Spleen (tissue), 11 donors: ENCODE data around the gene AARS2. TPM values are rescaled to one million over a fixed set of nuclear protein-coding genes. Genes with fewer than 3 reads are reported as not detected.
"Not testable (repeated sequence)": the region's sequence is repeated elsewhere in the genome, so short reads cannot be mapped to it uniquely, and the experiment has no call there.

Experiments used
- DNase-seq: peaks from one replicate; pipeline ENCODE4 v3.0.0-alpha.2; 2020
- H3K27ac ChIP-seq, 8 donors: fragments of 200-600 bp; sonication (generic) in 7 of 8; 1 replicate in 4 of 8; 2 replicates in 4 of 8; pipeline versions ENCODE4 v1.5.0 to v1.8.0; 2016 to 2021; ENCODE audit warnings: inconsistent platforms in 4 of 8, mild to moderate bottlenecking in 4 of 8, moderate library complexity in 1 of 8
- H3K27me3 ChIP-seq, 7 donors: fragments of 200-600 bp; sonication (generic) in 6 of 7; replicated peaks in 1 of 7; 1 replicate in 4 of 7; 2 replicates in 3 of 7; pipeline versions ENCODE4 v1.5.0 to v1.8.0; 2016 to 2021; ENCODE audit warnings: inconsistent platforms in 3 of 7, mild to moderate bottlenecking in 1 of 7
- H3K36me3 ChIP-seq, 6 donors: fragments of 200-600 bp; sonication (generic) in 5 of 6; 1 replicate in 4 of 6; 2 replicates in 2 of 6; pipeline versions ENCODE4 v1.5.0 to v1.8.0; 2016 to 2021; ENCODE audit warnings: inconsistent platforms in 2 of 6
- H3K4me1 ChIP-seq, 6 donors: fragments of 200-600 bp; sonication (generic) in 5 of 6; 1 replicate in 3 of 6; 2 replicates in 3 of 6; pipeline versions ENCODE4 v1.5.0 to v1.8.0; 2016 to 2021; ENCODE audit warnings: inconsistent platforms in 3 of 6
- H3K4me3 ChIP-seq, 8 donors: fragments of 200-600 bp; sonication (generic) in 7 of 8; 1 replicate in 4 of 8; 2 replicates in 4 of 8; pipeline versions ENCODE4 v1.5.0 to v1.8.0; 2016 to 2021; ENCODE audit warnings: inconsistent platforms in 4 of 8, mild to moderate bottlenecking in 4 of 8, moderate library complexity in 2 of 8
- H3K9me3 ChIP-seq, 8 donors: fragments of 200-600 bp; sonication (generic) in 7 of 8; 1 replicate in 4 of 8; 2 replicates in 4 of 8; pipeline versions ENCODE4 v1.5.0 to v1.8.0; 2016 to 2021; ENCODE audit warnings: inconsistent platforms in 4 of 8
- CTCF ChIP-seq, 11 experiments: fragments of 200-600 bp in 7 of 11; fragments of 450-650 bp in 4 of 11; sonication (generic) in 4 of 11; IDR thresholded peaks in 8 of 11; conservative IDR thresholded peaks in 3 of 11; 1 replicate in 7 of 11; 2 replicates in 4 of 11; pipeline versions ENCODE4 v1.4.0 to v1.8.0; 2016 to 2021; ENCODE audit warnings: antibody characterized with exemption in 11 of 11, inconsistent platforms in 4 of 11, mild to moderate bottlenecking in 1 of 11
- POLR2A ChIP-seq, 3 donors: fragments of 450-650 bp; IDR thresholded peaks; one replicate each; pipeline ENCODE4 v1.5.1; 2017; ENCODE audit warnings: antibody characterized with exemption in 3 of 3, mild to moderate bottlenecking in 1 of 3
- POLR2AphosphoS5 ChIP-seq, 3 donors: sonication (generic); formaldehyde crosslinking; IDR thresholded peaks; one replicate each; pipeline ENCODE4 v1.5.1; 2017; ENCODE audit warnings: antibody characterized with exemption in 3 of 3
- WGBS, 5 donors: extraction: QIAGEN DNeasy Blood & Tissue Kit in 3 of 5; methylation state at CpG; one replicate each; pipeline versions ENCODE4 v1.1.5 to v1.1.7; 2013 to 2018; 5-methylcytosine and 5-hydroxymethylcytosine counted together
- intact Hi-C: fragments of 100-400 bp; cut with DNase I; formaldehyde crosslinking; loops from one replicate; pipeline ENCODE4 v1.15.0; 2023; ENCODE audit warnings: low total_unique reads
- polyA plus RNA-seq, 3 donors: library from polyadenylated mRNA; stranded (reverse); fragments of 200-250 nt; gene quantifications; one replicate each; pipeline ENCODE4 v1.2.1, GENCODE V29; 2013
- total RNA-seq, 7 donors: library from RNA; depleted of rRNA in 3 of 7; stranded (reverse); fragments of >200 nt in 3 of 7; fragmentation: NEBNext Ultra II Directional in 4 of 7; extraction: Animal tissue kit (Norgen Biotek cat#: 25700) in 4 of 7; gene quantifications; one replicate each; pipeline versions ENCODE4 v1.1.0 to v1.2.1, GENCODE V29; 2016 to 2021
- donor health status: healthy with polysubstance abuse.
- donor health status: DM: no; HTN: no; CAD: no; lungs with moderate emphysema.
- donor health status: DM: no; HTN: no; CAD: no.
- donor health status: Bipolar disorder and iron deficiency.
- donor health status: healthy.
- donor health status: DM: no; HTN: no; CAD: no.
- donor health status: DM: yes; HTN: yes; CAD: no.

The AARS2 gene
- total and polyA plus RNA-seq, 10 donors: 3.5 to 16.8 (median 13.7) TPM

DNA sequence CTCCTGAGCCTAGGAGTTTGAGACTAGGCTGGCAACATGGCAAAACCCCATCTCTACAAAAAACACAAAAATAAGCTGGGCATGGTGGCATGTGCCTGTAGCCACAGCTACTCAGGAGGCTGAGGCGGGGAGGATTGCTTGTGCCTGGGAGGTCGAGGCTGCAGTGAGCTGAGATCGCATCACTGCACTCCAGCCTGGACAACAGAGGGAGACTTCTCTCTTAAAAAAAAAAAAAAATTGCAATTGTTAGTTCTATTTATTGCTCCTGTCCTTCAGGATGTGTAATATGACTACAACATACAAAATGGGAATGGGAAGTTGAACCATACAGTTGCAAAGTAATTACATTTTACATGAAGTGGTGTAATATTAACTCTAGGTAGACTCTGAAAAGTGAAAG lies 8.1 kb upstream of the AARS2 start:
- TF ChIP-seq POLR2AphosphoS5 (IDR thresholded peaks at IDR 0.05) (no peak), CTCF (IDR thresholded peaks at IDR 0.05 in 8 of 11, conservative IDR thresholded peaks at IDR 0.05 in 3 of 11) (no peak), POLR2A (IDR thresholded peaks at IDR 0.05) (no peak)
- WGBS, 5 donors: 76 to 87% (median 78%) methylated on average over 3 of the region's 3 CpGs
- H3K36me3 ChIP-seq: no peaks in the 10 kb centered on the region
- no peaks in the 10 kb centered on the region for H3K4me1 ChIP-seq
- H3K4me3 ChIP-seq: no peak overlapping the region
- peaks cover 0 to 30% (median 2%) of the 10 kb centered on the region in 7 donors for H3K27me3 ChIP-seq
- no peak for DNase-seq
- intact Hi-C loops: no loop called here
- H3K9me3 ChIP-seq: peaks cover 0 to 4% (median 0%) of the 10 kb centered on the region in 8 donors
- no peak overlapping the region for H3K27ac ChIP-seq

- H3K27ac ChIP-seq, H3K4me3 ChIP-seq, DNase-seq, H3K36me3 ChIP-seq, intact Hi-C loops, H3K9me3 ChIP-seq: not testable (repeated sequence)
- WGBS, 5 donors: 70 to 82% (median 78%) methylated on average over 9 of the region's 9 CpGs
- Histone ChIP-seq H3K27me3 (peaks cover 0 to 30% (median 2%) of the 10 kb centered on the region in 7 donors), H3K4me1 (peaks cover 4 to 12% (median 6%) of the 10 kb centered on the region in 6 donors)
Measured at GRCh38 chr6:44317136-44317631, 4.0 kb upstream of the AARS2 start.

GRCh38 chr6:44316481-44316880 lies 3.3 kb upstream of the AARS2 start:
- intact Hi-C loops: no loop called here
- H3K27me3 ChIP-seq: peaks cover 0 to 30% (median 2%) of the 10 kb centered on the region in 7 donors
- no peak overlapping the region for H3K4me3 ChIP-seq
- TF ChIP-seq POLR2AphosphoS5 (IDR thresholded peaks at IDR 0.05): no peak
- no peak for TF ChIP-seq POLR2A (IDR thresholded peaks at IDR 0.05)
- TF ChIP-seq CTCF (IDR thresholded peaks at IDR 0.05 in 8 of 11, conservative IDR thresholded peaks at IDR 0.05 in 3 of 11): no peak
- 36 to 80% (median 57%) methylated on average over 9 to 12 of the region's 12 CpGs for WGBS, 5 donors
- no peak for DNase-seq
- H3K9me3 ChIP-seq: peaks cover 0 to 4% (median 0%) of the 10 kb centered on the region in 8 donors
- peaks cover 0 to 5% (median 3%) of the 10 kb centered on the region in 6 donors for H3K36me3 ChIP-seq
- no peak overlapping the region for H3K27ac ChIP-seq
- H3K4me1 ChIP-seq: peaks cover 6 to 19% (median 13%) of the 10 kb centered on the region in 6 donors

DNA sequence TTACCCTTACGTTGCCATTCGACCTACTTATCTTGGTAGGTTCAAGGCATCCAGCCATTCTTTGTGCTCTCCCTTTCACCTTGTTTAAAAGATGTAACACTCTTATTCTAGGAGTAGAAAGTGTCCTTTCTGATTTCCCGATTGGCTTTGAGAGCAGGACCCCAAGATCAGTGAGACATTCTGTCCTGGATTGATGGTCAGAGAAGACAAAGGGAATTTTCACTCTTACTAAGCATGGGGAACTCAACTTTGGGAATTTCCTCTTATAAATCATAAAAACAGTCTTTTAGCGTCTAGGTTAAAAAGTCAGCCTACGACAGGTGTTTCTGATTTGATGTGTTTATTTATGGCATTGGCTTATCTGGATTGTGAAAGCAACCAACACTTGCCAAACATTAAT lies 2.8 kb upstream of the AARS2 start:
- DNase-seq: no peak
- intact Hi-C loops: no loop called here

More for the DNA sequence above, 2.8 kb upstream of the AARS2 start:
- H3K4me3 ChIP-seq: no peak overlapping the region
- H3K4me1 ChIP-seq: peaks cover 6 to 21% (median 15%) of the 10 kb centered on the region in 6 donors
- TF ChIP-seq CTCF (IDR thresholded peaks at IDR 0.05 in 8 of 11, conservative IDR thresholded peaks at IDR 0.05 in 3 of 11) (no peak), POLR2AphosphoS5 (IDR thresholded peaks at IDR 0.05) (no peak), POLR2A (IDR thresholded peaks at IDR 0.05) (no peak)
- H3K36me3 ChIP-seq: peaks cover 0 to 10% (median 8%) of the 10 kb centered on the region in 6 donors
- 75 to 81% (median 80%) methylated on average over 5 of the region's 5 CpGs for WGBS, 5 donors
- H3K27me3 ChIP-seq: peaks cover 0 to 30% (median 2%) of the 10 kb centered on the region in 7 donors
- H3K9me3 ChIP-seq: peaks cover 0 to 4% (median 0%) of the 10 kb centered on the region in 8 donors
- no peak overlapping the region for H3K27ac ChIP-seq
